Dermis microvascular lymphatic vessel endothelial cell (primary cell): ENCODE data around the gene ABLIM1. TPM values are rescaled to one million over a fixed set of nuclear protein-coding genes. Genes with fewer than 3 reads are reported as not detected.

Experiments used
- DNase-seq, 2 donors: peaks; one replicate each; pipeline versions ENCODE4 v3.0.0 to v3.0.0-alpha.2; 2010; ENCODE audit warnings: low read depth in 2 of 2
- total RNA-seq: library from RNA; depleted of rRNA; stranded (reverse); fragments of >200 nt; gene quantifications from 2 replicates; pipeline ENCODE4 v1.2.1, GENCODE V29; 2014

The ABLIM1 gene
- total RNA-seq, 1 donor from 2014 or later: 40.6 TPM

DNA sequence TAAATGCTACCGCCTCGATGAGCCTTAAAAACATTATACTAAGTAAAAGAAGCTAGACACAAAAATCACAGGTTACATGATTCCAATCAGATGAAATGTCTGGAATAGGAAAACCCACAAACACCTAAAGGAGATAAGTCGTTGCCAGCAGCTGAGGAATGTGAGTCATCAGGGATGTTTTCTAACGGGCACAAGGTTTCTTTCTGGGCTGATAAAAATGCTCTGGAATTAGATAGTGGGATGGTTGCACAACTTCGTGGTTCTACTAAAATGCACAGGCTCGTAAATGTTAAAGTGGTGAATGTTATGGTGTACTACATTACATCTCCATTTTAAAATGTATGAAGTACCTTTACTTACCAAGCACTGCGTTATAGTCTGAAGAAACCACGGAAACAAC, 9.7 kb downstream of the ABLIM1 start:
- peak in 1 of 2 donors; percentile 78 for DNase-seq

DNA sequence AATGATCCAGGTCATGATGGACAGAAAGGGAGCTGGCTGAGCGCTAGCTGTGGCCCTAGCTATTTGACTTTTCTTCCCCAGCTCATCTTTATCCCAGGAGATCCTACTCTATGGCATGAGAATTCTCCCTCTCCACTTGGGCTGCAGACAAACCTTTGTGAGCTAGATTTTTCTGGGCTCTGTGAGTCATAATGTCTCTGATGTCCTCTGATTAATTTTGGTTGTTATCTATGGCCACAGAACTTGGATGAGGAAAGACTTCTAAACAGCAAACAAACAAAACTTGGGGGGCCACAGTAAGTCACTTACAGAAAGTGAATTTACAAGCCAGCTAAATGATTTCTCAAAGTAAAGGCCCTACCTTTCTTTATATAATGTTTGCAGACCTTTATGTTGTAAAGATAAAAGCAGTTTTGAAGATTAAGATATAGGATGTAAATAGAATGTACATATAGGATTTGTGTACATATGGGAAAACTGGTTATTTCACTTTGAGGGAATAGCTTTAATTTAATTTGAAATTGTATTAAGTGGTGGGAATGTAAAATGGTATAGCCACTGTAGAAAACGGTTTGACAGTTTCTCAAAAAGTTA, 10.4 kb downstream of the ABLIM1 start:
- peak in 1 of 2 donors; percentile 52 for DNase-seq

DNA sequence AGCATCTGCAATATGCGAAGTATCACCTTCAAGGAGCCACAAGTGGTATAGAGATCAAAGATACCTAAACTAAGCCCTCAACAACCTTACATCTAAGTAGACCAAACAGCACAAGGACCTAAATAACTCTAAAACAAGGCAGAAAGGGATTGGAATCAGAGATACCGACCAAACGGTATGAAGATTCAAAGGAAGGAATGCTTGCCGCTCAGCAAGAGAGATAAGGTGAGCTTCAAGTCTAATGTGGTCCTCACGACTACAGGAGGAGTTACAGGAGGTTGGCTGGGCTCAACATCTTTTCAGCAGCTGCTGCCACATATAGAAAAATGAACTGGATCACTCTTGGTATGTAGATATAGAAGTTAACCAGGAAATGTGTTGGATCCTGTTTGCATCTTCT, 11.6 kb downstream of the ABLIM1 start:
- no peak for DNase-seq

DNA sequence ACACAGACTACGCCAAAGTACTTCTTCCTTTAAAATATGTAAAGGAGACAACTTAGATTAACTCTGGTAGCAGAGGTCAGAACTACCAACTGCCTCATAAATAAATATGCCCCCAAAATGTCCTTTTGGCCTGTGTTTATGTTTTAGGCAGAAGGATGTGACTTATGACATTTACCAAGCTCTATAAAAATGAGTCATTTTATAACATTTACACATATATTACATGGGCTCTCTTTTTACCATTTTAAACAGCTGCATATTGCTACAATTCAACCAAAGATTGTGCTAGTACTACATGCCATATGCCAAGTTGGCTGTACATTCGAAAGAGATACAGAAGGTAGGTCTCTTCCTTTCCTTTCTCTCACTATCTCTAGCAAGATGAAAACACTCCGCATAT, 12.4 kb downstream of the ABLIM1 start:
- no peak for DNase-seq

DNA sequence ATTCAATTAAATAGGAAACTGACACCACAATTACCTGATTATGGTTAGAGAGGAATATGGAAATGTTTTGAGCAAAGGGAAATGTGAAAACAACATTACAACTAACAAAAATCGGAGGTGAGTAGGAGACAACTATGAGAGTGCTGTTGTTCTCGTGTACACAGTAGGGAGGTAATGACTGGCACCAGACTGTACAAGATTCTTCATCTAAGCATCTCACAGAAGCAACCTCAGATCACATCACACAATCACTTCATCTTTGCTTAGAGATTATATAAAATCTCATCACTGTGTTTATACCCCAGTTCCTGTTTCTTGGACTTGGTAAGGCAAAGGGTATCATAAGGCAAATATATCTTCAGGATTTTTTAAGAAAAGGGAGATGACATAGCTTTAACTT, 14.9 kb downstream of the ABLIM1 start:
- DNase-seq: no peak

DNA sequence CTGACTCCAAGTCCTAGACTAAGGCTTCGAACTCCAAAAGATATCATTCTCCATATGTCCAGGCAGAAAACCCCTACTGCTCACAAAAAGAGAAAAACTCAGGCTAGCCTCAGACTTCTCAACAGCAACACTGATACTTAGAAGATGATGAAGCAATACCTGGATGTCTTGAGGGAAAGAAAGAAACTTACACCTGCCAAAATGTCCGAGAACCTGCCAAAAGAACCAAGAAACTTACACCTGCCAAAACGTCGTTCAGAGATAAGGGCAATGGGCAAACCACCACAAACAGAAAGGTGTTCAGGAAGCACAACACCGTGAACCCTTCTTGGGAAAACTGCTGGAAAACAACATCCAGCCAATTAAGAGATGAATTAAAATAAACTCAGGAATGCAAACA, 15.3 kb downstream of the ABLIM1 start:
- no peak for DNase-seq

DNA sequence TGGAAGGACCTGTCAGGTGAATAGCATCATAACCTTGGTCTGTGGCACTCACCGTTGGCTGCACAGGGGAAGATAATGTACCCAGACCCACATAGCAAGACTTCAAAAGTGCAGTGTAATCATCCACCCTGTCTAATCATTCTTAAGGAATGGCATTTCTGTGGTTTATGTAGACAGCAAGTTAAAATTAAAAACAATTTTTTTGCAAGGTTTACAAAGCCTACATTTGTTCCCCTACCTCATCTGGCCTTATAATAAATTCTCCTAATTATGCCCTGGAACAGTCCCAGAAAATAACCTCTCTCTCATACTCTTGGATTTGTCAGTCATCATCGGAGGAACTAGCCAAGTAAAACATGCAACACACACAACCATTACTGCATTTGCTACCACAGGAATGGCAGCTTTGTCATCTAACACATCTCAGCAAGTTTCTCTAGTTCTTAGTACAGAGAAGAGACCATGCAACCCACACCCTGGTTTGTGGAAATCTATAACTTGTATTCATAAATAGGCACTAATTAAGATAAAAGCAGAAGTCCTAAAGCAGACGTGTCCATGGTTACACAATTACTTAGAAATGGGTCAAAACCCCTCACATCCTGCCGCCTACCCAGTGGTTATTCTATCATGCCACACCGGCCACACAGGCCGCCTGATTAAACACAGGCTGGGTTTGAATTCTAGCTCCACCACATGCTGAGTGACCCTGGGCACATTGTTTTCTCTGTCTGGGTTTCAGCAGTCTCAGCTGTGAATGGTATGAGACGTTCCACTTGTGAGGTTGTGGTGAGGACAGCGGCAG, 19.1 kb downstream of the ABLIM1 start:
- peak in 1 of 2 donors; percentile 84 for DNase-seq

DNA sequence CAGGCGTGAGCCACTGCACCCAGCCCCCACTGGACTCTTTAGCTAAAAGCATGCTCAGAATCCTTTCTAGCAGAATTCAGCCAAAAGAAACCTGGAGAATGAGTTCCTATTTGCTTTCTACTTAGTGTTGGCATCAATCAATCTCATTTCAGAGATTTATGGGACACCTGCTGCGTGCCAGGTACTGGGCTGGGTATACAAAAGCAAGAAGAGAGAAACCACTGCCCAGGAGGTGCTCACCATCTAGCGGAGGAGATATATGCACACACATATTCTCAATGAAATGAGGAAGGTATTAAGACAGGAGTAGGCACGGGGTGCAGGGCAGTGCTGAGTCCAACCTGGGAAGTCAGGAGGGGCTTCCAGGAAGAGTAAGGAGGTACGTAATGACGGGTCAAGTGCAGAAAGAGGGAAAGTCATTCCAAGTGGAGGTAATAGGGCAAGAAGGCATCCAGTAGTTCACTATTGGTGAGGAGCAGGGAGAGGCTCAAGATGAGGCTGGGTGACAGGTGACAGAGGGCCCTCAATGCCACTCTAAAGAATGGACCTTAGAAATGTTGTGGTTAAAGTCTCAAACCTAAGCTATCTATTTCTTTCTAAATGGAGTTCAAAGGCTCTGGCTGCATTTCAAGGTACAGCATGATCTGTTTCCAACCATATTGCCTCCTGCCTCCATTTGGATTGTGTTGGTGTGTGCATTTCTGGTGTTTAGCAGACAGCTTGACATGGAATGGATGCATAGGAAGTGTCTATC, 22.1 kb downstream of the ABLIM1 start:
- DNase-seq: no peak

DNA sequence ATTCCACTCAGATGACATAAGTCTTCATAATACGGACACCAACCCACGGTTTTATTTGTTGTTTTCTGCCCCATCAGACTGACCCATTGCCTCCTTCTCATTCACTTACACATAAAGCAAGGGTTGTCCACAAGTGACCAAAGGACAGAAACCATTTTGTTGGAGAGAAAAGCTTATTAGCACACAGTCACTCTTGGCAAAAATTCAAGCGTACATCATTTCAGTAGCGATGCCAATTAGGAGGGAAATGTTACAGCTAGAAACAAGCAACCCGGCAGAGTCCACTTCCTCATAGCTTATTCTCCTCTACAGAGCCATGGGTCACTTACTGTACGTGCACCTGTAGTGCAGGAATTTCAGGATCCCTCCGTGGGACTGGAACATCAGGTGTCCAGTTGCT, 23.0 kb downstream of the ABLIM1 start:
- peak; percentile 49 to 81 for DNase-seq

DNA sequence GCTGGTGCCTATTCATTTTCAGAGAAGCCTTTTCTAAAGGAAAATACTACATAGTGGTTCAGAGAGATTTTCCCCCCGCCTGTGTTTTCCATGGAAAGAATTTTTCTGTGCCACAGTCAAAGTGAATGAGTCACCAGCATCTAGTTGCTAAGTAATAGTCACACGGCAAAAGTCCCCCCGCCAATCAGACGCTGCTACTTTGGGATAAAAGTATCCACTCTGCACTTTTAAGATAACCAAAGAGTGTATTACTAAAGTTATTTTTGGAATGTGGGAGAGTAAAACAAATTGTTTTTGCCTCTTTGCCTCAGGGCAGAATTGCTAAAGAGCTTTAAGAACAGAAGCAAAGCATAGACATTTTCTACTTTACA, 23.5 kb downstream of the ABLIM1 start:
- peak; percentile 94 to 97 for DNase-seq

DNA sequence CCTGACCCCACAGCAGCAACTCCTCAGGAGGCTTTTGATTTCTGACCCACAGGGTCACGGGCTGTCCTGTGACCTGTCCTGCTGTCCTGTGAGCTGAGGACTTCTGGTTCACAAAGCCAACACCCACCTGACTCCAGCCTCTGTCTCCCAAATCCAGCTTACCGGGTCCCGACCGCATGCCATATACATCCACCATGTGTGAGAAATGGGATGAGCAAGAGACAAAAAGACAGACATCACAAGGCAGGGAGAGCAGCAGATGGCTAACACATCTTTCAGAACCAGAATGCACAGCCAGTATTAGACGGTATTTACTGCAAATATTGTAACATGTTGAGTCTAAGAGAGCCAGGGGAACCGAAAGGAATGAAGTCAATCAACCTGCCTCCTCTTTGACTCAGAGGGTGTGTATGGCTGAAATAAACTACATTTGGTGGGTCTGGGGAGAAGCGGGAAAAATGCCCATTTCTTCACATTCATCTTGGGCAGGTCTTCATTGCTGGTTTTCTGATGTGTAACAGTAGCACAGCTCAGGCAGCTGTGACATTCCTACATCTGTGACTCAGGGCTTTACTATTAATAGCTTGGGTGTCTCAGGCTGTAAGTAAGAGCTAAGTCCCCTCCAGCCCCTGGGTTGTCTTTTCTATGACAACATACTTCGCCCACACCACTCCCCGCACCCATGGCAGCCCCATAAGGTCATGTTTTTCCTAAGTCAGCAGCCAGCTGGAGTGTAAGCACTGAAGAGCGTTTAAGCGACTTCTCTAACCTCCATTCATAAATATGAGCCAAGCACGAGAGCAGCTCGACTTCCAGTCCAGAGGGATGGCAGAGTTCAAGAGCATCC, 25.0 kb downstream of the ABLIM1 start:
- DNase-seq: peak in 1 of 2 donors; percentile 82

DNA sequence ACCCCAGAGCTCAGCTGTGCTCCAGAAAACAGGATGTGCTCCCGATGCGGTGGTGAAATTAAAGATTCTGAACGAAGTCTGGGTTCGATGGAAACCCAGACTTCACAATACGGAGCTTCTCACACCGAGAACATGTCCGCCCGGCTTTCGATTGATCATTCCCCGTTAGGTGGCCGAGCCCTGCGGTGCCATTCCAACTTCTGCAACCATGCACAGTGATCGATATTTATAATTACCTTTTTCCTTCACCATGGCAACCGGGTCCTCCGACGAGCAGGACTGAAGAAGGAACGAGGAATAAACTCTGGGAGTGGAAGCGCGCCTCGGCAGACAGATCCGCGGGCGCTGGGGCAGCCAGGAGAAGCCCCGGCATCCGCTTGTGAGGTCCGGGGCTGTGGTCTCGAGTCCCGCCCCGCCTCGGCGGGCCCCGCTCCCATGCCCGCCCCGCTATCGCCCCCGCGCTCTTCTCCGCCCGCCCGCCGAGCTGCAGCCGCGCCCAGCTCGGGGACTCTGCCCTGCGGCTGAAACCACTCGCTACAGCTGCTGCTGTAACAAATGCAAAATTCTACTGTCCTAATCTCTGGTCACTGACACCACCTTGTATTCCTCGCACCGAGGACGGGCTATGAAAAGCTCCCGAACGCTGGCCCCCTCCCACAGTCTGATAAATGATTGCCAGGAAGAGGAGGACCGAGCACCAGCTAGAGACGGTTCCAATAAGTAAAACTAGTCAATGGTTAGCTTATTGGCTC, 26.2 kb downstream of the ABLIM1 start:
- DNase-seq: peak in 1 of 2 donors; percentile 64

DNA sequence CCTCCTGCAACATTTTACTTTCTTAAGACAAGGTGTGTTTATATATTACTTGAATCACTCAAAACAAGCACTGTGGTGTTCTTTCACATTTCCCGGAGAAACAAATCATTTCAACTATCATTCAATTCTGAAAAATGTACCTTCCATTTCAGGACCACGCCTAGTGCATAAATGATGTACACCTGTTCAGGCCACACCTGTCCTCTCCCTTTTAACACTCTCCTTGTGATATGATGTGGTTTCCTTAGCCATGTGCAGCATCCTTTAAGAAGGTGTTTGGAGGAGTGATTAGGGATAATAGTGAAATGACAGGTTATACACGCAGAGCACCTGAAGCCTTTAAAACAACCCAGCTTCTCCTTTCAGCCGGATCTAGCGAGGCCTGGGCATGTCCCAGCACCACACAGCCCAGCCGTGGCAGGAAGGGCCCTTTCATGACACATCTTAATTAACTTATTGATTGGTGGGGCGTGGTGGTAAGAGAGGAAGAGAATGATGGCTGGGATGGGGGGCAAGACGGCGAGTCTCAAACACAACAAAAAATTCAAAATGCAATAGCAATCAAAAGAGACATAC, 26.9 kb downstream of the ABLIM1 start:
- peak in 1 of 2 donors; percentile 22 for DNase-seq

DNA sequence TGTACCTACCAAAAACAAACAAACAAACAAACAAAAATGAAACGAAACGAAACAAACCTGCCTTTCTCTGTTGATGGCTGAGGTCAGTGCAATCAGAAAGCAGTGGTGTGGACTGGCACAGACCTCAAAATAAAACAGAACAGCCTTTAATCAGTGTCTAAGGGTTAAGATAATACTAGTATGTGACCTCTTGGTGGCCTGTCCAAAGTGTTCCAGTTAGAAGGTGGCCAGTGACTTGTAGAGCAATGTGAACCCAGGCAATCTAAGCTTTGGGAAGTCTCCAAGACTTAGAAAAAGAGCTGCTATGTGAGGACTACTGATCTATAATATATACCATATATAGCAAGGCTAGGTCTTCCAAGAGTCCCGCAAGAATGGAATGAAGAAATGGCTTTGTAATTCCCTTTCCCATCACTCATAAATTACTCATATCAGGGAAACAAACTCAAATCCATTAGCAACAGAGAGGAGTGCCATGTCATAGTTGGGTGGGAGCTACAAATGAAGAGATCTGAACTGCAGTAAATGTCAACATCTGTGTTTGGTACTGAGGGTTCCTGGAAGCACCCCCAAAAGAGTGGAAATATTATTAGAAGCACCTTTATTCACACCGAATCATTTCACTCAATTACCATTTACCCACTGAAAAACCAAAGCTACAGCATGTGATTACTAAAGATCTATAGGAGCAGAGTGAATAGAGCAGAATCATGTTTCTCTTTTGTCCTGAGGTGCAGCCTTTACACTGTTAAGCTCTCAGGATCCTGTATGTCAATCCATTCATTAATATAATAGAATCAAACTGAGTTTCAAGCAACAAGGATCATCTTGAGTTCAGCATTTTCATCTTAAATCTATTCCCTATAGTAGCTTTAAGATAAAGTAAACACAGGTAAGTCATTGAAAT, 28.0 kb downstream of the ABLIM1 start:
- DNase-seq: no peak

DNA sequence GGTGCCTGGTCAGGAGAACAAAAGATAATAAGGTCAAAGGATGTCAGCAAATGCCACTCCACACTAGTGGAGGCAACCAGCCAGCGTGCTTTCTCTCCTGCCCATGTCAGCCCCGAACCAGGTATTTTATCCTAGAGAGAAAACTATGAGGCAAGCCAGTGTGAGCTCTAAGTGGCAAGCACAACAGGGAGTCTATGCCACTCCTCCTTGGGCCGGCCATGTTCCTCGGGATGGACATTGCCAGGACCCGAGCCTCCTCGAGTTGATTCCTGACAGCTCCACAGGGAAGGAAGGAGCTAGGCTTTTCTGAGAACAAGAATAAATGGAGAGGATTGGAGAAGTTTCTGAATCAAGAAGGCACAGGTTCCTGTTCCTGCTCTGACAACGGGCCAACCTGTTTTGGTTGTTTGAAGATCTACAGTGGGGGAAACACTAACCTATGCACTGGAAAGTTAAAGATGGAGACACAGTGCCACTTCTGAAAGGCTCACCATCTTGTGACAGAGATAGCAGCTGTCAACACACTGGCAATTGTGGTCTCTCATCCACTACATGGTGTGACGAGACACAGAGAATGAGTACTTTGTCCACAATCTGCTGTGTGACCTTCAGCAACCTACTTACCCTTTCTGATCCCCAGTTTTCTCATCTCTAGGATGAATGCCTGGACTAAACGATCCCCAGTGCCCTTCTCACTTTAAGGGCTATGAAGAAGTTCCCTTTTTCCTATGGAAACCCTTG, 28.8 kb downstream of the ABLIM1 start:
- no peak for DNase-seq

DNA sequence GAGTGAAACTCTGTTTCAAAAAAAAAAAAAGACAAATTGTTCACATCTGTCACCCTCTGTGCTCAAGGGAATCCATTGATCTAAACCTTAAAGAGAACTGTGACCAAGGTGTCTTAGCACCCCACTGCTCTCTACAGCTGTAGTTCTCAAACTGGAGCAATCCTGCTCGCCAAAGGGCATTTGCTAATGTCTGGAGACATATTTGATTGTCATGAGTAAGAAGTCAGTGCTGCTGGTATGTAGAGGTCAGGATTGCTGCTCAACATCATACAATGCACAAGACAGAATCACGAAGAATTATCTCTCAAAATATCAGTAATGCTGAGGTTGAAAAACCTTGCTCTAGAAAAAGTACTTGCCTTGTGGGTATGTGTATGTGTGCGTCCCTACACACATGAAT, 30.0 kb downstream of the ABLIM1 start:
- no peak for DNase-seq

DNA sequence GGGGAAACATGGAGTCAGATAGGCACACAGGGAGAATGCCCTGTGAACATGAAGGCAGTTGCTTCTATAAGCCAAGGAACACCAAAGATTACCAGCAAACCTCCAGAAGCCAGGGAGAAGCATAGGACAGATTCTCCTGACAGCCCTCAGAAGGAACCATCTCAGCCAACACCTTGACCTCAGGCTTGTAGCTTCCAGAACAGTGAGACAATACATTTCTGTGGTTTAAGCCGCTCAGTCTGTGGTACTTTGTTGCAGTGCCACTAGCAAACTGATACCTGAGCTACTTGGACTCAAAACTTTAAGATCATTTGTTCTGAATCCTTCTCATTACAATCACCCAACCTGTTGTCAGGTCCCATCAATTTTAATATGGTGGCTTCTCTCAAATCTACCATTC, 31.2 kb downstream of the ABLIM1 start:
- no peak for DNase-seq

DNA sequence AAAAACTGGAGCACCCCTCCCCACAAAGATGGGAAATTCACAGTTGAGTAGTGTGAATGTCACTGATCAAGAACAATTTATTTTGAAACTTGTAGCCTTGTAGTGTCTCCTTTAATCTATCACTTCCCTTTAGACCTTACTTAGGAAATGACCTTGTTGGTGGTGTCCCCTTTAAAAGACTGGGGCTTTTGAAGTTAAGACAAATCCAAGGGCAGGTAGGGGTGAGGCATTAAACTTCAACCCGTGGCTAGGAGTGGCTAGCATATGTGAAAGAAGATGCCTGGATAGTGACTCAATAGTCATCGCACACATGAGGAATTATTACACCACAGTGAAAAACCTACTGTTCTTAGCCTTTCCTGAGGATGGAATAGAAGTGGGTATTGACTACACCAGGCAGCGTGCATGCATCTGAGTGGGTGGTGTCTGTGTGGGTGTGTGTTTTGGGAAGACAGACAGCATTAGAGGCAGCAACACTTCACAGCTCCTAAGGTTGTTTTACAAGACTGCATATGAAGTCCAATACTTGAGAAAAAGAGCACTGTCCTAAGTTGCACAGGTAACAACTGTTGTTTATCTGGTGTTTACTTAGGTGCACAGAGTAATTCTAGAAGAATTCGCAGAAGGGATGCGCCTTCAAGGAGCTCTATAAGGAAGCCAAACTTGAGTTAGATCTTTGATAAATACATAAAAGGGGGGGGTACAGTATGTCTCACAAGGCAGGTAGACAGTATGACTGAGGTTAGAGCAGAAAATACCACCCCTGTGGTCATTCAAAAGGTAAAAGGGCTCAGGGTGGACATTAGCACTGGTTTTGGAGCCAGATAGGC, 32.9 kb downstream of the ABLIM1 start:
- no peak for DNase-seq
